NCI-H446 treated with DMSO at 0.1 percent for 48 hours (cell line): ENCODE measurements around the gene MCFD2.

Experiments used
- DNase-seq: peaks from one replicate; lab custom pipeline; 2025; lab: John Stamatoyannopoulos, UW

MCFD2 gene

DNA sequence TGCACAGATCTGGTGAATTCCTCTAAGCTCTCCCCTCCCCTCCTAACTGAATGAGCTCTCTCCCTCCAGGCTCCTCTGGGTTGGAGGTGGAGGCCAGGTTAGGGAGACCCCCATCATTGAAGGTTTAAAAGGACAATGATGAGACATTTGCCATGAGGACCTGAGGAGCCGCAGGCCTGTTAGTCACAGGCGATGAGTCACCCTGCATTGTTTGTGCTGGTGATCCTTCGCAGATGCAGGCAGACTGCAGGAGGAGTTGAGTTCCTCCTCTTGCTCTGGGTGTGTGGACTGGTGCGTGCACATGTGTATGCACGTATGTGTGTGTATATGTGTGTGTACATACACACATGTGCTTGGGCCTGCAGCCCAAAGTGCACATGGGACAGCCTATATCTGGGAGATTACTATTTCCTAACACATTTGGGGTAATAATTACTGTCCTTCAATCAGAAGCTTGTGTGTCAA, 42.0 kb downstream of the MCFD2 start:
- no peak for DNase-seq

DNA sequence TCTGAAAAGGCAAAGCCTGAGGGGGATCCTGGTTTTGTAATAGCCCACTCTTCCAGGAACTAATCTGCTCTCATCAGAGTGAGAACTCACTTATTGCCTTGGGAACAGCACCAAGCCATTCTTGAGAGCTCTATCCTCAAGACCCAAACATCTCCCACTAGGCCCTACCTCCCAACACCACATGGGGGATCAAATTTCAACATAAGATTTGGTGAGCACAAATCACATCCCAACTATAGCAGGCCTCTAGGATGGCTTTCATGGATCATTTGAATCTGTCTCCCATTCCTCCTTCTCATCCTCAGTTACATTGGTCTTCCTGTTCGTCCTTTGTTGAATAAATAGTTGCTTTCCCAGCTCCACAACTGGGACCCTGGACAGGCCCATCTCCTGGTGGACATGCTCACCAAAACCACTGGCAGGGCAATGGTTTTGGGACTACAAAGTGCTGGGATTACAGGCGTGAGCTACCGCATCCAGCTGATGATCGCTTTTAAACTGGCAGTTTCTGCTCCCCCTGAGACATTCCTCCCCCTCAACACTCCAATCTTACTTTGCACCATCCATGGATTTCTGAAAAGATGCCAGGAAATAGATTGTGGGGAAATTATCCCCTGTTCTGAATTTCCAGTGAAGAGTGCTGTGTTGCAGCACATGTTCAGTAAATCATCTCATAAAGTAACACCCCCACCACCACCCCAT, 42.6 kb downstream of the MCFD2 start:
- no peak for DNase-seq

DNA sequence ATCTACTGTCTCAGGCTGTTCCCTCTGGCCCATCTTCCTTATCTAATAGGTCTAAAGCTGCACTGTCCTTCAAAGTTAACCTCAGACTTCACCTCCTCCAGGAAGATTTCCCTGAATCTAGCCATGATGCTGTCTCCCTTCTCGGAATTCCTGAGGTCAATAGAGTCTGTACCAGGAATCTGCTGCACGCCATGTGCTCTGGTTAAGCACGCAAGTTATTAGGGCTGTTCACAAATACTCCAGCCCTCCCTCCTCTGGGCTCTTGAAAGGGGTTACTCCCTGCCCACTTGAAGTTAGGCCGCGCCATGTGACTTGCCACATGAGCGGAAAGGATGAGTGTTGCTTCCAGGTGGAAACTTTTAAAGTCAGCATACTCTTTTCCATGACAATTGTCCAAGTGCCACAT, 43.6 kb downstream of the MCFD2 start:
- no peak for DNase-seq

DNA sequence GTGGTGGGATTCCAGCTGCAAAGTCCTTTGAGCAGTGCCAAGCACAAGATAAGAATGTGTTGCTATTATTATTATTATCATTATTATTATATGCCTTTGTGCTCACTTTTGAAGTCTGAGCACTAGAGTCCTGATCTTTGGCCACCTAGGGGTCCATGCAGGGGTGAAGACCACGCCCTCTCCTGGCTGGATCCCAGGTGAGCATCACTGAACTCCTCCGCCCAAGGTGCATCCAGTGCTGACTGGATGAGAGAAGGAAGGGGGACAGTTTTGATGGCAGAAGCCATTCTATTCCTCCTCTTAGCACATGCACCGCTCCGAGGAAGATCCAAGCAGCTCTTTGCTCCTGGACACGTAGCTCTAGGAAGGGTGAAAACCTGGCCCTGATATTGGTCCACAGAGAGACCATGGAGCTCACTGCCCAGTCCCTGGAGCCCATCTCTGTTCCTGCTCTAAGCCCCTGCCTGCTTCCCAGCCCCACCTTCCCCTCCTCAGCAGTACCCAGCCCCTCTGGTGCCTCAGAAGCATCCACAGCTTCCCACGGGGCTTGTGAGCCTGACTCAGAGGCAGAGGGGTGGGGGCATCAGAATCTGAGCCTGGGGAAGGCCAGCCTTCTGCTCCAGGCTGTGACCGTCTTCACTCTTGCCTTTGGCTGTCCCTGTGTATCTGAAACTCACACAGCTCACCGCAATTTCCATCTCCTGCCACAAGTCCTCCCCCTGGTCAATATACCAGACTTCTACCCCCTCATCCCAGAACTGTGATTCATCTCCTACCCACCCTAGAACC, 45.4 kb downstream of the MCFD2 start:
- DNase-seq, result no peak

DNA sequence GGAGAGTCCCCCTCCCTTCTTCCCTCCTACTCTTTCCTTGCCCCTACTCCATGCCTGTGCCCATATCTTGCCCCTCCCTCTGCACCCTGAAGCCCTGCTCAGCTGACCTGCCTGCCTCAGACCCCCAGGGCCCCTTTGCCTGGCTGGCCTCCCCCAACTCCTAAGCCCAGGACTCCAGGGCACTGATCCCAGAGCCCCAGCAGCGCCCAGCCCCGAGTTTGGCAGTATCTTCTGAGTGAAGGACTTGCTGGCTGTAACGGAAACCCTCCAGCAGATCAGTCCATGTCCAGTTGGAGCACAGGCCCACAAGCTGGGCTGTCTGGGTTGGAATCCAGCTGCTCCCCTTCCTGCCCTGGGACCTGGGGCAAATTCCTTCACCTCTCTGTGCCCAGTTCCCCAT, 46.0 kb downstream of the MCFD2 start:
- DNase-seq, result no peak

DNA sequence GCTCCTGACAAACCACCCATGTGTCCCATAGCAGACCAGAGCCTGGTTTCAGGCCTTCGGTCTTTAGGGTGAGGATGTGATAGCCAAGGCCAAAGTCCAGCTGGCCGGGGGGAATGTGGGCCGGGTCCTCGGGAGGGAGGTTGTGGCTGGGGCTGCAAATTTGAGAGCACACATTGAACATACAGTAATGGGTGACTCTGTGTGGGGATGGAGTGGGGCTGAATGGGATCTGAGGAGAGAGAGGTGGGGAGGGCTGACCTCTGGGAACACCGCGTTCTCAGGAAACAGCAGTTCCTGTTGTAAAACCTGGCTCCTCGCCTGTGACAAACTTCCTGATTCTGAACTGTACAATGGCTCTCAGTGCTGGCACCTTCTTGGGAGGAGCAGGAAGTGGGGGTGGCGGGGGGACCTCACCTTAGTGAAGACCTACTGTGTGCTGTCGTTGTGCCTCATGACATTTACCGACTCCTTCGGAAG, 48.8 kb downstream of the MCFD2 start:
- DNase-seq, result no peak

DNA sequence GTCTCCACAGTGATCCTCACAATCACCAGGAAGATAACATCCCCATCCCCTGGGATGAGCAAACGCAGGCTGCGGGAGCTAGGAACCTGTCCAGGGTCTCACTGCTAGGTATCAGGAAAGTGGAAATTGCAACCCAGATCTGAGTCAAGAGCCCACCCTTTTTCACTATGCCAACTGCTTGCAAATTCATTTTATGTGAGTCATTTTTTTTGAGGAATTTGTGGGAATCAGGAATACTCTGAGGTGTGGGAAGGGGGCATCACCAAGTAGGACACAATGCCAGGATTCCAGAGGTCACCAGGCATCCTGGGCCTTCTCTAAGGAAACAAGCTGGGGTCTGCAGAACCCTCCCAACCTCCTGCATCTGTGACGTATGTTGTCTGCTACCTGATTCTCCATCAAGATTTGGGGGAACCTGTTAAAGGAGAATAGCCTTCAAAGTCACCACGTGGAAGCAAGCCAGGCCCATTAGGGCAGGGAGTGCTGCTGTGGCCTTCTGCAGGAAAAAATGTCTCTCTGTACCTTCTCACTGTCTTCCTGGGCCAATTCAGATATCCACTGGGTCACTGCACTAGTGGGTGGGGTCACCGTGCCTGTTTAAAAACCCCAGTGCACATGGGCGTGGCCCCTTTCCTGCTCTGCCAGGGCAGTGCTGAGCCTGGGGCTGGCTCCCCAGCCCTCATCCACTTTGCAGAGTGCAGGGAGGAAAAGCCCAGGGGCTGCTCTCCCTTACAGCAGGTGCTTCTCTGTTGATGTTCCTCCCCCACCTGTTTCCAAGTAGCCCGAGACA, 50.2 kb downstream of the MCFD2 start:
- no peak for DNase-seq

DNA sequence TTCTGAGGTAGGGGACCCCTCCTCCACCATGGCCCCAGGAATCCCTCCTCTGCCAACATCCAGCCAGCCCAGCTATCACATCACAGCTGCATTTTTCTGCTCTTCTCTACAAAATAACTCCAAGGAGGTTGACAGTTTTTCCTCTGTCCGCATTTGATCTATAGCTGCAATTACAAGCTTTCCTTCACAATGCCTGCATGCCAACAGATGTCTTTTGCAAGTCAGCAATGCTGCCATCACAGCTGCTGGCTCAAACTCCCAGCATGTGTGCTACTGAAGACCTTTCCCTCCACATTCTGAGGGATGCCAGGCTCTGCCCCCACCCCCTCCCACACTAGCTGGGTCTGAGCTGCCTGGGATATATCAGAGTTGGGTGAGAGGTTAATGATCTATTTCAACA, 51.7 kb downstream of the MCFD2 start:
- no peak for DNase-seq

DNA sequence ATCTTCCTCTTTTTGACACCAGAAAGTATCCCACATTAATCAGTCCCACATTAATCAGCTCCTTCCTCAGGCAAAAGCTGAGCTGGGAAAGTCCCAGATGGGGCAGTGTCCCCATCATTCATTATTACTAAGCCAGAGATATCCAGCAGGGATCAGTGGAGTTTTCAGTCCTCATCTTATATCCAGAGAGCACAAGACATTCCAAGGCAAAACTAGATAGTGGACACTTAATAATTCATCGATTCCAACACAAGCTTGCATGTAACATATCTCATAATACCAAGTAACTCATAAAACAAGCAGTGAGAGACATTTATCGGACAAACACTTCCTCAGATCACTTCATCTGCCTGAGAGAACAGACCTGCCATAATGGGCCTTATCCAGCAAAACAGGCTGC, 53.1 kb downstream of the MCFD2 start:
- no peak for DNase-seq

DNA sequence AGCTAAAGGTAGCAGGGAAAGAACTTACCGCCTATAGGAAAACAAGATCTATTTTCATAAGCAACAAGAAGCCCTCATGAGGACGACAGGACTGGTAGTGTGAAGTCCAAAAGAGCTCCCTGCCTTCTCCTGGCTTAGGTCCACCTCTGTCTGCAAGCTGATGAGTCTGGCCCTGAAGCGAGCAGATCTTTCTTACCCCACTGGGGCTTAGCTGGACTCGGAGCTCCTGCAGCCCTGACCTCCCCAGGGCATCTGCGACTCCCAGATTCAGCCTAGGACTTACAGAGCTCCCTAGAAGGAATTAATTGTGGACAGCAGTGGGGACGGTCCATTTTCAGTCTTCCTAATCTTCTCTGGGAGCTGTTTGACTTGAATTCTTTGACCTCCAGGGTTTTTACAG, 53.7 kb downstream of the MCFD2 start:
- DNase-seq, result no peak

DNA sequence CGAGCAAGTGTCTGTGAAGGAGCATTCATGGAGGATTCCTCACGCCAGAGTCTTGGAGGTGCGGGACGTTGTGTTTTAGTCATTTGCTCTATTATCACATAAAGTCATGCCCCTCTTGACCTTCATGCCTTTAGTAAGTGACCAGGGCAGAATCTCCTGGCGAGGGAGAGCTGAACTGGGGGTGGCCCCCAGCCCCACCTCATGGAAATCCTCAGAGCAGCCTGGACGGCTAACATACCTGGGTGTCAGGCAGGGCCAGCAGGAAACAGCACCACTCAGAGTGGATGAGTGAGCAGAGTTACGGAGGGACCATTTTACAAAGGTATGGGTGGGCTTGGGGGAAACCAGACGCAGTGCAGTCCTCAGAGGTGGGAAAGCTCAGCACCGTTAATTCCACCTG, 56.1 kb downstream of the MCFD2 start:
- no peak for DNase-seq

DNA sequence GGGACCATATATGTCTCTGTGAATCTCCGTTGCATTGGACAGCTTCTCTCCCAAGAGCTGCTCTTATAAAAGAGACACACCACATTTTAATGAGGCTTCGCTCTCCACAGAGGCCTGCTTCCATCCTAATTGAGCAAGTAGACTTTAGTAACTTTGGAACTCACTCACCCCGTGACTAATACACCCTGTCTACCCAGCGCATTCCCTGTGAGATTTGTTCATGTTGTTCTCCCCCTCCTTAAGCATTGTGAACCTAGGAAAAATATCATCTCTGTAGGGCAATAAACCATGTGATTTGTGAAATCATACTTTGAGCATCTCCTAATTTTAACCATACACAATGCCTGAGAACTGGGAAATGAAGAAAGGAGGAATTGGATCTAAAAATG, 56.9 kb downstream of the MCFD2 start:
- no peak for DNase-seq

DNA sequence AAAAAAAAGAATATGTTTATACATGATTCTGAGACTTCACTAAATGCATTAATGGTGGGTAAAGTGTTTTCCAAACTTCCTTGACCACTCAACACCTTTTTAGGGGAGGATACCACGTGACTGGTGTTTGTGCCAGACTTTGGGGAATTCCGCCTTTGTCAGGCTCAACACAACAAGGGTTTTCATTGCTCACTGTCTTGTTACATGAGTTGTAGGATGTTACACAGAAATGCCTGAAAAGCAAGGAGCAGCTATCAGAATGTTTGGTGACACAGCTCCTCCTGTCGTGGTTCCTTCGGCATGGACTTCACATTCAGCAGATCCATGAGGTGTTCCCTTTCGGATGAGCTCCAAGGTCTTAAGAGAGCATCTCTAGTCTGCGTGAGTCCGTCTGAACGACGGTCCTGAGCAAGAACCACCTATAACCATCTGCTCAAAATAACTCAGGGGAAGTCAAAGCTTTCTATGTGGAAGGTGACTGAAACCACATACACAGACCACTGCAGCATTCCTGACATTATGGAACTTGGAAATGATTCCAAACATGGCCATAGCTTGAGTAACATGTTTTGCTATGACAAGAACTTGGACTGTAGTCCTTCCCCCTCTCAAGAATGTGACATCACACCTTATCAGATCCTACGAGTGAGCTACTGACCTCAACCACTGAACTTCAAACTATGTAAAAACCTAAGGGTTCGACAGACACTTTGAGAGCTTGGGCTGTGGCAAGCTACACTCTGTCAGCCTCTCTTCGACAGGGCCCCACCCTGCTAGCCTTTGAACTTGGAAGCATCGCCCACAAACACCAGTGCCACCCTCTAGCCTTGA, 57.5 kb downstream of the MCFD2 start:
- DNase-seq, result no peak

DNA sequence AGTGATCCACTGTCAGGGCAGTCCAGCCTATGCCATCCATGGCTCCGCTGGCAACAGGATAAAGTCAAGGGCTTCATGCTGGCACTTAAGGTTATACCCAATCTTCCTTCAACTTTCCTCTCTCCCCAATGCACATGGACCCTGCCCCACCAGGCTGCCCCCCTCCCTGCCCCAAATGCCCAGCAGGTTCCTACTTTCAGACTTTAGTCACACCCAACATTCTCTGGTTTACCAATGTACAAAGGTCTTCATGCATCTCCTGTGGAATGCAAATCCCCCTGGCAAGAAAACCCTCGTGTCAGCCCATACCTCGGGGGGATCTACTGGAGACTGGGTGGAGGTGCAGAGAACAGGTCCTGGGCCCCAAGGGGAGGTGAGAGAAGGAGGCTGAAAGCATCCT, 59.3 kb downstream of the MCFD2 start:
- DNase-seq, result no peak

DNA sequence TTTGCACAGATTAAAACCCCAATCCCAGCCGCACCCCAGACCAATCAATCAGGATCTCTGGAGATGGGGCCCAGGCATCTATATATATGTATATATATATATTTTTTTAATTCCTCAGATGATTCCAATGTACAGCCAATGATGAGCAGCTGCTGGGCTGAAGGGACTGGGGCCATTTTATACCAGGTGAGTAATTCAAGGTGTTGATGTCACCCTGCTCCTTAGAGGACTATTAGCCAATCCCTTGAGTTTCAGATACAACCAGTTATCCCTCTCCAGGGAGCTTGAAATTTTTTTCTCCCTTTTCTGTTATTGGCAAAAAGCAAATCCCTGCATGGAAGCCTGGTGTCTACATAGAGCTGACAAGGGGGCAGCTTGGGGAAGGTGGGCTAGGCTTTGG, 59.8 kb downstream of the MCFD2 start:
- no peak for DNase-seq

DNA sequence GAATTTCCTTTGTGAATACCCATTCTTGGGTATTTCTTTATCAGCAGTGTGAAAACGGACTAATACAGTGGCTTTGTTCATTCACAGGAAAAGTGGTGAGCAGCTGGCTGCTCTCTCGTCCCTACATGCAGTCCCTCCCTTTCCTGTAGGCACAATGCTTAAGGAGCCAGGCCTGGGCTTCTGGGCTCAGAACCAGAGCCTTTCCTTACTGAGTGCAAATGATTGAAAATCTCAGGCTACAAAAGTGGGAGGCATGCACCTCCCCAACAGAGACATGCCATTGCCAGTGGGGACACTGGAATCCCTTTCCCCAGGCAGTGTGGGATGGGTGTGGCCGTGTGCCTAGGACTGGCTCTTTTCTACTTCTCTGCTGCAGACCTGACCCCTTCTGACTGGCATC, 61.3 kb downstream of the MCFD2 start:
- DNase-seq, result no peak

DNA sequence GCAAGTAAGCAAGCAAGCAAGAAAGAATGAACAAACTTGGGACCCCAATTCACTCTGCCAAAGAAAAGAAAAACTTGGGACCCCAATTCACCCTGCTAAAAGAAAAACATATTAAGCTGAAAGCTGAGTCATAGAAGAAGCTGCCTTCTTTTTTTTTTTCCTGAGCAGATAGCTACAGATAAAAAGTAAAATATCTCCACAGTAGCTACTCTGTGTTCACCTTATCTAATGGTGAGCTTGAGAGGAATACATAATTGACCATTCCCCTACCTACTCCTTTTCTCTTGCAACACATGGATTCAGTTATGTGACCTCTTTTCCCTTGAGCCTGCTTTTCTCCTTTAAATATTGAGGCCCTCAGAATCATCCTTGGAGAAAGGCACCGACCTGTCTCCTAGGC, 63.0 kb downstream of the MCFD2 start:
- no peak for DNase-seq

DNA sequence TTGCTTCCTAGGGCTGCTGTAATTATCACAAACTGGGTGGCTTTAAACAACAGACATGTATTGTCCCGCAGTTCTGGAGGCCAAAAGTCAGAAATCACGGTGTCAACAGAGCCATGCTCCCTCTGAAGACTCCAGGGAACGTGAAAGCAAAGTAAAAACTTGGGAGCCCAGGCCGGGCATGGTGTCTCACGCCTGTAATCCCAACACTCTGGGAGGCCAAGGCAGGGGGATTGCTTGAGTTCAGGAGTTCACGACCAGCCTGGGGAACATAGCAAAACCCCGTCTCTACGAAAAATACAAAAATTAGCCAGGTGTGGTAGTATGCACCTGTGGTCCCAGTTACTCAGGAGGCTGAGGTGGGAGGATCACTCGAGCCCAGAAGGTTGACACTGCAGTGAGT, 63.5 kb downstream of the MCFD2 start:
- DNase-seq, result no peak
